Uterus (tissue), 2 donors: ENCODE measurements around the gene KCND3.

Experiments
- CTCF ChIP-seq, 4 experiments: fragments of 200-600 bp in 2 of 4; fragments of 450-650 bp in 2 of 4; sonication (generic) in 2 of 4; IDR thresholded peaks; one replicate each; pipeline ENCODE4 v1.5.1; 2016 to 2019; ENCODE audit warnings: antibody characterized with exemption in 4 of 4, mild to moderate bottlenecking in 2 of 4, moderate library complexity in 1 of 4
- POLR2A ChIP-seq, 2 donors: fragments of 450-650 bp; IDR thresholded peaks; one replicate each; pipeline ENCODE4 v1.6.1; 2016; ENCODE audit warnings: antibody characterized with exemption in 2 of 2, mild to moderate bottlenecking in 1 of 2, moderate library complexity in 1 of 2

DNA sequence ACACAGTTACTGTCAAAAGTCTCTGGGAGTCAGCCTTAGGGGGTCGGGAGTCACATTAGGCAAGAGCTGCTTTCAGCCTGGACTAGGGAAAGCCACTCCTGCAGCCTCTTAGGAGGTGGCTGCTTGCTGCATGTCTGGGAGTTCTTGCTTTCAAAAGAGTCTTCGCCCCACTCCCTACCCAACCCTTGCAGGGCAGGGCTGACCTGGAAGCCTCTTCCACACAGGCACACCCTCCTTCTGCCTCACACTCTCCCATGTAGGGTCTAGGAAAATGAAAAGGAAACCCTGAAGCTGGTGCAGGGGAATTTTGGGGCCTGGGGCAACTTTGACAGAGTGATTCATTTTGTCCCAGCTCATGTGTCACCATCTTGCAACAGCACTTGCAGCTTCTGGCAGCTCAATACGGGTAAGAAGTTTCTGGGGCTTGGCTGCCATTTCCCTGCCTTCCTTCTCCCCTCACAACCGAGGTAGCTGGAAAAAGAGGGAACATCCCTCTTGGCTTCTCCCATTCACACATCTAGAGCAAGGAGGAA lies 37.3 kb downstream of the KCND3 start:
- no peak for TF ChIP-seq CTCF (IDR thresholded peaks at IDR 0.05)
- no peak for TF ChIP-seq POLR2A (IDR thresholded peaks at IDR 0.05)
